Astrocyte (in vitro differentiated cells and primary cell): Measurements from ENCODE around the gene CUL7. TPM values are rescaled to one million over a fixed set of nuclear protein-coding genes. Genes with fewer than 3 reads are reported as not detected.

Experiments used
- DNase-seq: peaks from one replicate; pipeline ENCODE4 v3.0.0-alpha.2; 2010; ENCODE audit warnings: low read depth
- FAIRE-seq: peaks from 2 replicates; lab custom pipeline; 2011; peaks lifted over from hg19 to GRCh38; lab: Jason Lieb, UNC
- H2AFZ ChIP-seq: 2 replicates; pipeline ENCODE4 v1.6.0; 2012; ENCODE audit warnings: low read depth, low read length, inconsistent platforms
- H3K27ac ChIP-seq: 2 replicates; pipeline ENCODE4 v1.5.1; 2011; ENCODE audit warnings: low read depth, low read length, inconsistent platforms
- H3K27me3 ChIP-seq: 2 replicates; pipeline ENCODE4 v1.6.0; 2011; ENCODE audit warnings: low read length, inconsistent platforms; ENCODE audit not compliant: insufficient read depth
- H3K36me3 ChIP-seq: 2 replicates; pipeline ENCODE4 v1.5.1; 2011; ENCODE audit warnings: low read length, inconsistent platforms; ENCODE audit not compliant: insufficient read depth
- H3K4me1 ChIP-seq: 2 replicates; pipeline ENCODE4 v1.5.1; 2011; ENCODE audit warnings: low read length, inconsistent platforms; ENCODE audit not compliant: insufficient read depth
- H3K4me2 ChIP-seq: 2 replicates; pipeline ENCODE4 v1.6.0; 2012; ENCODE audit warnings: low read length, inconsistent platforms
- H3K4me3 ChIP-seq: 2 replicates; pipeline ENCODE4 v1.5.1; 2011; ENCODE audit warnings: low read depth, mild to moderate bottlenecking, low read length, inconsistent platforms; ENCODE audit not compliant: insufficient read depth
- H3K79me2 ChIP-seq: 2 replicates; pipeline ENCODE4 v1.6.0; 2012; ENCODE audit warnings: mild to moderate bottlenecking, low read length, inconsistent platforms; ENCODE audit not compliant: insufficient read depth
- H3K9ac ChIP-seq: 2 replicates; pipeline ENCODE4 v1.6.0; 2012; ENCODE audit warnings: mild to moderate bottlenecking, low read length, inconsistent platforms
- H3K9me3 ChIP-seq: 2 replicates; pipeline ENCODE4 v1.5.1; 2012; ENCODE audit warnings: low read depth, mild to moderate bottlenecking, low read length, inconsistent platforms; ENCODE audit not compliant: insufficient read depth
- H4K20me1 ChIP-seq: 2 replicates; pipeline ENCODE4 v1.6.0; 2012; ENCODE audit warnings: low read length, inconsistent platforms; ENCODE audit not compliant: insufficient read depth
- H3K27ac Mint-ChIP-seq: one replicate; pipeline ENCODE4 v1.8.0; 2021; ENCODE audit warnings: mild to moderate bottlenecking, mixed read lengths; ENCODE audit not compliant: unreplicated experiment
- H3K27me3 Mint-ChIP-seq: one replicate; pipeline ENCODE4 v1.8.0; 2021; ENCODE audit warnings: low read depth, mixed read lengths; ENCODE audit not compliant: unreplicated experiment
- H3K36me3 Mint-ChIP-seq: one replicate; pipeline ENCODE4 v1.8.0; 2021; ENCODE audit warnings: low read depth, mixed read lengths; ENCODE audit not compliant: unreplicated experiment
- H3K4me1 Mint-ChIP-seq: one replicate; pipeline ENCODE4 v1.8.0; 2021; ENCODE audit warnings: low read depth, mixed read lengths; ENCODE audit not compliant: unreplicated experiment
- H3K4me3 Mint-ChIP-seq: one replicate; pipeline ENCODE4 v1.8.0; 2021; ENCODE audit warnings: mild to moderate bottlenecking, moderate library complexity, mixed read lengths; ENCODE audit not compliant: unreplicated experiment
- H3K9me3 Mint-ChIP-seq: one replicate; pipeline ENCODE4 v1.8.0; 2021; ENCODE audit warnings: mild to moderate bottlenecking, mixed read lengths; ENCODE audit not compliant: unreplicated experiment
- EZH2 ChIP-seq: IDR thresholded peaks from 2 replicates; pipeline ENCODE4 v1.6.1; 2012; ENCODE audit warnings: mild to moderate bottlenecking, low read length, inconsistent platforms; ENCODE audit not compliant: insufficient read depth
- total RNA-seq: library from RNA; stranded (reverse); gene quantifications from 2 replicates; pipeline ENCODE4 v1.2.1, GENCODE V29; 2021
- TF ChIP-seq, protein P1 (sequence below): IDR thresholded peaks from 2 replicates; pipeline ENCODE4 v1.5.1; 2011; ENCODE audit warnings: low read depth, mild to moderate bottlenecking, inconsistent platforms, low read length, moderate library complexity; ENCODE audit not compliant: insufficient read depth

Gene CUL7
- total RNA-seq, 1 donor from 2014 or later: 21.2 TPM

DNA sequence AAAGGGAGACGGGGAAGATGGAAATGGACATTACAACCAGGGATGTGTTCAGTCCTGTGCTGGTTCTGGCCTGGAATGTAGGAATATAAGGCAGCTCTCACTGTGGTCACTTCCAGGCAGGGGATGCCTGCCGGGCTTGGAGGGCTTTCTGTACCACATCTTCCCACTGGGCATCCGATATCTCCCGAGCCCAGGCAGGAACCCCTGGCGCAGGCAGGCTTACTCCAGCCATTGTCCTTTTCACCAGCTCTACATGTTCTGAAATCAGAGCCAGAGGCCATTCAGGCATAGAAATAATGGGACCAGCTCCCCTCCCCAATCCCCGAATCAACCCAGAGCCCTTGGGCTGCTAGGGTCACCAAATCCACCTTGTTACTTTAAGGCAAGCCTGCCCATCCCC lies 41.3 kb downstream of the CUL7 start:
- Histone ChIP-seq H3K4me1 (peaks cover 26% of the 10 kb centered on the region), H3K4me3 (peak overlapping the region; percentile 69), H3K36me3 (peaks cover 33% of the 10 kb centered on the region), H3K79me2 (peaks cover 61% of the 10 kb centered on the region), H4K20me1 (peaks cover 32% of the 10 kb centered on the region), H2AFZ (no peak overlapping the region), H3K4me2 (peak overlapping the region; percentile 92), H3K9ac (peak overlapping the region; percentile 85), H3K27me3 (no peaks in the 10 kb centered on the region), H3K9me3 (no peaks in the 10 kb centered on the region), H3K27ac (no peak overlapping the region)
- Mint-ChIP-seq H3K9me3 (no peaks in the 10 kb centered on the region), H3K27ac (no peak overlapping the region), H3K4me3 (peak overlapping the region; percentile 92), H3K4me1 (peaks cover 15% of the 10 kb centered on the region), H3K27me3 (no peaks in the 10 kb centered on the region), H3K36me3 (peaks cover 14% of the 10 kb centered on the region)
- TF ChIP-seq, protein P1, sequence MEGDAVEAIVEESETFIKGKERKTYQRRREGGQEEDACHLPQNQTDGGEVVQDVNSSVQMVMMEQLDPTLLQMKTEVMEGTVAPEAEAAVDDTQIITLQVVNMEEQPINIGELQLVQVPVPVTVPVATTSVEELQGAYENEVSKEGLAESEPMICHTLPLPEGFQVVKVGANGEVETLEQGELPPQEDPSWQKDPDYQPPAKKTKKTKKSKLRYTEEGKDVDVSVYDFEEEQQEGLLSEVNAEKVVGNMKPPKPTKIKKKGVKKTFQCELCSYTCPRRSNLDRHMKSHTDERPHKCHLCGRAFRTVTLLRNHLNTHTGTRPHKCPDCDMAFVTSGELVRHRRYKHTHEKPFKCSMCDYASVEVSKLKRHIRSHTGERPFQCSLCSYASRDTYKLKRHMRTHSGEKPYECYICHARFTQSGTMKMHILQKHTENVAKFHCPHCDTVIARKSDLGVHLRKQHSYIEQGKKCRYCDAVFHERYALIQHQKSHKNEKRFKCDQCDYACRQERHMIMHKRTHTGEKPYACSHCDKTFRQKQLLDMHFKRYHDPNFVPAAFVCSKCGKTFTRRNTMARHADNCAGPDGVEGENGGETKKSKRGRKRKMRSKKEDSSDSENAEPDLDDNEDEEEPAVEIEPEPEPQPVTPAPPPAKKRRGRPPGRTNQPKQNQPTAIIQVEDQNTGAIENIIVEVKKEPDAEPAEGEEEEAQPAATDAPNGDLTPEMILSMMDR: no peak
- no peak for TF ChIP-seq EZH2
- DNase-seq (no peak), FAIRE-seq (no peak)

DNA sequence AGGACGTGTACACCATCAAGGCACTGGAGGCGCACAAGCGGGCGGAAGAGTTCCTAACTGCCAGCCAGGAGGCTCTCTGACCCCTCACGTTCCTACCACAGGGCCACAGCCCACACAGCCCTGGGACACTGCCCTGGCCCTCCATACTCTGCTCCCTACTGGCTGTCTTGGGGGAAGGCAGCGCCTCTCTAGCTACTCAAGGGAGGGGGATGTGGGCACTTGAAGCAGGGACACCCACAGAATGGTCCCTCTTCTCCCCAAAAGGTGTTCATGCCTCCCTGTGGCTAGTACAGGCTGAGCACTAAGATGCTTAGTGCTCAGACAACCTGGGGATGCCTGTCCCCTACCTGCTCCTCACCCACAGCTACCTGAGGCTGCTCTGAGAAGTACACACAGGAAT lies 42.4 kb downstream of the CUL7 start:
- H3K27ac Mint-ChIP-seq: no peak overlapping the region
- TF ChIP-seq, protein P1: no peak
- no peak for TF ChIP-seq EZH2
- FAIRE-seq: no peak
- Histone ChIP-seq H2AFZ (no peak overlapping the region), H3K4me1 (peaks cover 20% of the 10 kb centered on the region), H4K20me1 (peaks cover 27% of the 10 kb centered on the region), H3K9me3 (no peaks in the 10 kb centered on the region), H3K27ac (no peak overlapping the region), H3K36me3 (peaks cover 36% of the 10 kb centered on the region), H3K27me3 (no peaks in the 10 kb centered on the region), H3K79me2 (peaks cover 50% of the 10 kb centered on the region), H3K4me2 (no peak overlapping the region), H3K9ac (no peak overlapping the region), H3K4me3 (no peak overlapping the region)
- no peak for DNase-seq
- peaks cover 14% of the 10 kb centered on the region for H3K36me3 Mint-ChIP-seq
- H3K27me3 Mint-ChIP-seq: no peaks in the 10 kb centered on the region
- no peaks in the 10 kb centered on the region for H3K9me3 Mint-ChIP-seq
- H3K4me1 Mint-ChIP-seq: peaks cover 11% of the 10 kb centered on the region
- no peak overlapping the region for H3K4me3 Mint-ChIP-seq

DNA sequence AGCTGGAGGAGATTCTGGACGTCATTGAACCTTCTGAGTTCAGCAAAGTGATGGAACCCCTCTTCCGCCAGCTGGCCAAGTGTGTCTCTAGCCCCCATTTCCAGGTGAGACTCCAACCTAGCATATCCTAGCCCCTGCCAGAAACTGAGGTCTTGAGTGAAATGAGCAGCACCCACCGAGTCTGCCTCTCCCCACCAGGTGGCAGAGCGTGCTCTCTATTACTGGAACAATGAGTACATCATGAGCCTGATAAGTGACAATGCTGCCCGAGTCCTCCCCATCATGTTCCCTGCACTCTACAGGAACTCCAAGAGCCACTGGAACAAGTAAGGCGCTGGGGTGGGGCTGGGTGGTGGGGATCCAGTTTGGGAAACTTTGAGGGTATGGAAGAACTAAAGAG lies 44.5 kb downstream of the CUL7 start:
- peaks cover 25% of the 10 kb centered on the region for H4K20me1 ChIP-seq
- H3K9ac ChIP-seq: no peak overlapping the region
- H3K4me2 ChIP-seq: no peak overlapping the region
- FAIRE-seq (no peak), DNase-seq (no peak)
- H3K4me1 Mint-ChIP-seq: peaks cover 5% of the 10 kb centered on the region
- peaks cover 39% of the 10 kb centered on the region for H3K36me3 ChIP-seq
- H3K27ac ChIP-seq: no peak overlapping the region
- peaks cover 14% of the 10 kb centered on the region for H3K36me3 Mint-ChIP-seq
- no peaks in the 10 kb centered on the region for H3K27me3 ChIP-seq
- no peak overlapping the region for H3K4me3 Mint-ChIP-seq
- peaks cover 29% of the 10 kb centered on the region for H3K79me2 ChIP-seq
- H3K4me1 ChIP-seq: peaks cover 12% of the 10 kb centered on the region
- no peak for TF ChIP-seq EZH2
- TF ChIP-seq, protein P1: peak; percentile 35
- H3K9me3 ChIP-seq: no peaks in the 10 kb centered on the region
- H3K4me3 ChIP-seq: no peak overlapping the region
- H2AFZ ChIP-seq: no peak overlapping the region
- H3K9me3 Mint-ChIP-seq: no peaks in the 10 kb centered on the region
- H3K27ac Mint-ChIP-seq: peak overlapping the region; percentile 47
- no peaks in the 10 kb centered on the region for H3K27me3 Mint-ChIP-seq
